PC-9 (cell line): ENCODE results near the gene PIGN. TPM values are rescaled to one million over a fixed set of nuclear protein-coding genes. Genes with fewer than 3 reads are reported as not detected.

Experiments
- BruUV-seq: library from RNA; stranded (reverse); fragments of 400-500 nt; replicated peaks from 2 replicates; lab custom pipeline; 2021; lab: Mats Ljungman, UMichigan
- CTCF ChIA-PET: fragments of 300-600 bp; sonication (Branson Sonifier 250); formaldehyde crosslinking; loops from one replicate; lab custom pipeline; 2022; ENCODE audit warnings: antibody characterized with exemption; lab: Charles Lee
- POLR2A ChIA-PET: fragments of 300-600 bp; sonication (Branson Sonifier 250); formaldehyde crosslinking; loops from one replicate; lab custom pipeline; 2022; ENCODE audit warnings: antibody characterized with exemption; ENCODE audit not compliant: unreplicated experiment; lab: Charles Lee
- DNase-seq, 2 experiments: peaks; one replicate each; pipeline versions ENCODE4 v3.0.0 to v3.0.0-alpha.2; 2015 to 2022; ENCODE audit warnings: mixed read lengths in 1 of 2
- H2AFZ ChIP-seq: fragments of 200-600 bp; sonication (generic); 2 replicates; pipeline ENCODE4 v1.8.1; 2017; ENCODE audit warnings: antibody characterized with exemption
- H3F3A ChIP-seq: fragments of 200-600 bp; sonication (generic); 2 replicates; pipeline ENCODE4 v1.8.1; 2017; ENCODE audit warnings: antibody characterized with exemption, mild to moderate bottlenecking, low read depth; ENCODE audit not compliant: insufficient read depth
- H3K27ac ChIP-seq: fragments of 200-600 bp; sonication (generic); 2 replicates; pipeline ENCODE4 v1.6.1; 2016; ENCODE audit warnings: mixed run types
- H3K27me3 ChIP-seq: fragments of 200-600 bp; sonication (generic); 2 replicates; pipeline ENCODE4 v1.6.1; 2016; ENCODE audit warnings: low read depth, mixed run types; ENCODE audit not compliant: insufficient read depth
- H3K36me3 ChIP-seq: fragments of 200-600 bp; sonication (generic); 2 replicates; pipeline ENCODE4 v1.6.1; 2016; ENCODE audit warnings: low read depth, mixed run types
- H3K4me1 ChIP-seq: fragments of 200-600 bp; sonication (generic); replicated peaks from 2 replicates; pipeline ENCODE4 v1.6.1; 2016; ENCODE audit warnings: mixed run types; ENCODE audit not compliant: insufficient read depth
- H3K4me2 ChIP-seq: fragments of 200-600 bp; sonication (generic); 2 replicates; pipeline ENCODE4 v1.6.1; 2017; ENCODE audit warnings: mixed run types
- H3K4me3 ChIP-seq: fragments of 200-600 bp; sonication (generic); 2 replicates; pipeline ENCODE4 v1.6.1; 2016; ENCODE audit warnings: mixed run types
- H3K79me2 ChIP-seq: fragments of 200-600 bp; sonication (generic); 2 replicates; pipeline ENCODE4 v1.6.1; 2017; ENCODE audit warnings: low read depth, mixed run types
- H3K9me2 ChIP-seq: fragments of 200-600 bp; sonication (generic); 2 replicates; pipeline ENCODE4 v1.8.1; 2017; ENCODE audit warnings: mild to moderate bottlenecking; ENCODE audit not compliant: insufficient read depth
- H3K9me3 ChIP-seq: fragments of 200-600 bp; sonication (generic); 2 replicates; pipeline ENCODE4 v1.8.1; 2016; ENCODE audit warnings: low read depth; ENCODE audit not compliant: insufficient read depth
- H4K20me1 ChIP-seq: fragments of 200-600 bp; sonication (generic); 2 replicates; pipeline ENCODE4 v1.8.1; 2017; ENCODE audit not compliant: insufficient read depth
- CTCF ChIP-seq: fragments of 200-600 bp; sonication (generic); conservative IDR thresholded peaks from 2 replicates; pipeline ENCODE4 v1.6.1; 2017; ENCODE audit warnings: mixed run types, antibody characterized with exemption, mild to moderate bottlenecking, moderate library complexity
- EZH2 ChIP-seq: fragments of 200-600 bp; sonication (generic); IDR thresholded peaks from 2 replicates; pipeline ENCODE4 v1.8.0; 2017; ENCODE audit warnings: antibody characterized with exemption, low read depth
- intact Hi-C: fragments of 100-400 bp; cut with micrococcal nuclease; formaldehyde crosslinking; loops from one replicate; pipeline ENCODE4 v1.10.0; 2022; ENCODE audit not compliant: unreplicated experiment
- total RNA-seq: library from RNA; stranded (reverse); gene quantifications from 2 replicates; pipeline ENCODE4 v1.2.3, GENCODE V29; 2021

The PIGN gene
- total RNA-seq, 1 experiment from 2014 or later: 20.3 TPM

GRCh38 chr18:62024983-62025382 is 161.9 kb downstream of the PIGN start:
- H3K4me2 ChIP-seq: no peak overlapping the region
- no peak overlapping the region for H2AFZ ChIP-seq
- BruUV-seq: no TSS peak
- intact Hi-C loops: no loop called here
- H3K27ac ChIP-seq: no peak overlapping the region
- no peak overlapping the region for H3K4me3 ChIP-seq
- no peaks in the 10 kb centered on the region for H3K27me3 ChIP-seq
- DNase-seq: no peak
- no peaks in the 10 kb centered on the region for H3F3A ChIP-seq
- no peaks in the 10 kb centered on the region for H3K36me3 ChIP-seq
- no peaks in the 10 kb centered on the region for H3K4me1 ChIP-seq
- no peak for TF ChIP-seq EZH2
- TF ChIP-seq CTCF: no peak
- H4K20me1 ChIP-seq: no peaks in the 10 kb centered on the region
- no peaks in the 10 kb centered on the region for H3K9me2 ChIP-seq
- H3K79me2 ChIP-seq: no peaks in the 10 kb centered on the region
- ChIA-PET POLR2A (no interaction called here), CTCF (no interaction called here)
- H3K9me3 ChIP-seq: no peaks in the 10 kb centered on the region

- ChIA-PET POLR2A (no interaction called here), CTCF (no interaction called here)
- H2AFZ ChIP-seq: no peak overlapping the region
- no peak overlapping the region for H3K27ac ChIP-seq
- intact Hi-C loops: no loop called here
- TF ChIP-seq CTCF: no peak
- TF ChIP-seq EZH2: no peak
- H3K27me3 ChIP-seq: no peaks in the 10 kb centered on the region
- no peak overlapping the region for H3K4me3 ChIP-seq
- no peaks in the 10 kb centered on the region for H3K79me2 ChIP-seq
- no peaks in the 10 kb centered on the region for H3K9me2 ChIP-seq
- H3K36me3 ChIP-seq: no peaks in the 10 kb centered on the region
- no peaks in the 10 kb centered on the region for H3K4me1 ChIP-seq
- no peak overlapping the region for H3K4me2 ChIP-seq
- no peaks in the 10 kb centered on the region for H3K9me3 ChIP-seq
- H4K20me1 ChIP-seq: no peaks in the 10 kb centered on the region
- no peaks in the 10 kb centered on the region for H3F3A ChIP-seq
- no peak for DNase-seq
- no TSS peak for BruUV-seq
Observed at GRCh38 chr18:62023536-62023935, 163.3 kb downstream of the PIGN start.

DNA sequence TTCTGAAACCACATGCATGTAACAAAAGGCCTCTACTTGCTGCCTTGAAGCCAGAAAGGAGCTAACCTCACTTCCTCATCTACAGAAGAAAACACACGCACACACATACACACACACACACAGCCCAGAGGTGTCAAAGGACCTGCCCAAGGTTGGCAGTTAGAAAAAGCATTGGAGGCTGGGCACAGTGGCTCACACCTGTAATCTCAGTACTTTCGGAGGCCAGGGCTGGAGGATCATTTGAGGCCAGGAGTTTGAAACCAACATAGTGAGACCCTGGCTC is 168.2 kb downstream of the PIGN start:
- no peaks in the 10 kb centered on the region for H3K79me2 ChIP-seq
- H3K4me3 ChIP-seq: no peak overlapping the region
- ChIA-PET POLR2A (no interaction called here), CTCF (no interaction called here)
- H3K4me1 ChIP-seq: no peaks in the 10 kb centered on the region
- no peaks in the 10 kb centered on the region for H3K9me2 ChIP-seq
- H3K27ac ChIP-seq: no peak overlapping the region
- H3K27me3 ChIP-seq: no peaks in the 10 kb centered on the region
- H3K4me2 ChIP-seq: no peak overlapping the region
- no peaks in the 10 kb centered on the region for H3K9me3 ChIP-seq
- H4K20me1 ChIP-seq: no peaks in the 10 kb centered on the region
- intact Hi-C loops: no loop called here
- no peaks in the 10 kb centered on the region for H3F3A ChIP-seq
- TF ChIP-seq CTCF: no peak
- TF ChIP-seq EZH2: no peak
- no TSS peak for BruUV-seq
- no peak for DNase-seq
- H2AFZ ChIP-seq: no peak overlapping the region
- H3K36me3 ChIP-seq: no peaks in the 10 kb centered on the region
